ENCODE measurements around the gene RASA4B.
"Not testable (repeated sequence)": the region's sequence is repeated elsewhere in the genome, so short reads cannot be mapped to it uniquely, and the experiment has no call there.

The RASA4B gene

GRCh38 chr7:102474116-102474515 lies 43.5 kb downstream of the RASA4B start:
- DNase-seq (ENCODE audit: low read depth in 1 of 2, low spot score in 1 of 2): not testable (repeated sequence)

GRCh38 chr7:102473271-102473991 lies 44.1 kb downstream of the RASA4B start:
- no peak for DNase-seq (ENCODE audit: low read depth in 1 of 2, low spot score in 1 of 2)

- no peak for DNase-seq (ENCODE audit: low read depth in 1 of 2, low spot score in 1 of 2)
Observed at GRCh38 chr7:102472126-102473041, 45.2 kb downstream of the RASA4B start.

- no peak for DNase-seq (ENCODE audit: low read depth in 1 of 2, low spot score in 1 of 2)
Observed at GRCh38 chr7:102471791-102472125, 45.8 kb downstream of the RASA4B start.

- no peak for DNase-seq (ENCODE audit: low read depth in 1 of 2, low spot score in 1 of 2)
Observed at GRCh38 chr7:102469972-102470825, 47.4 kb downstream of the RASA4B start.

GRCh38 chr7:102469351-102469971 lies 48.1 kb downstream of the RASA4B start:
- DNase-seq (ENCODE audit: low read depth in 1 of 2, low spot score in 1 of 2): no peak

- no peak for DNase-seq (ENCODE audit: low read depth in 1 of 2, low spot score in 1 of 2)
Observed at GRCh38 chr7:102468478-102469350, 48.9 kb downstream of the RASA4B start.

GRCh38 chr7:102467581-102468477 lies 49.7 kb downstream of the RASA4B start:
- DNase-seq (ENCODE audit: low read depth in 1 of 2, low spot score in 1 of 2): no peak

GRCh38 chr7:102466097-102466496 lies 51.5 kb downstream of the RASA4B start:
- DNase-seq (ENCODE audit: low read depth in 1 of 2, low spot score in 1 of 2): no peak

- DNase-seq (ENCODE audit: low read depth in 1 of 2, low spot score in 1 of 2): peak; percentile 90 to 96
Observed at GRCh38 chr7:102464577-102465280, 52.8 kb downstream of the RASA4B start, which contains the start of the genes ALKBH4 and LRWD1. TSS of gene ALKBH4 (minus strand) at chr7:102464863. CDS start at chr7:102464836, 27 bp downstream. TSS of gene LRWD1 (plus strand) at chr7:102464984. CDS start at chr7:102465081, 97 bp downstream.

- DNase-seq (ENCODE audit: low read depth in 1 of 2, low spot score in 1 of 2): no peak
Observed at GRCh38 chr7:102463841-102464576, 53.6 kb downstream of the RASA4B start.

GRCh38 chr7:102460467-102460866 lies 57.1 kb downstream of the RASA4B start:
- no peak for DNase-seq (ENCODE audit: low read depth in 1 of 2, low spot score in 1 of 2)

- no peak for DNase-seq (ENCODE audit: low read depth in 1 of 2, low spot score in 1 of 2)
Observed at GRCh38 chr7:102459221-102459844, 58.2 kb downstream of the RASA4B start.

GRCh38 chr7:102457352-102457924 lies 60.1 kb downstream of the RASA4B start:
- no peak for DNase-seq (ENCODE audit: low read depth in 1 of 2, low spot score in 1 of 2)

- DNase-seq (ENCODE audit: low read depth in 1 of 2, low spot score in 1 of 2): no peak
Observed at GRCh38 chr7:102456327-102456726, 61.2 kb downstream of the RASA4B start.

- no peak for DNase-seq (ENCODE audit: low read depth in 1 of 2, low spot score in 1 of 2)
Observed at GRCh38 chr7:102455596-102455995, 62.0 kb downstream of the RASA4B start.

- DNase-seq (ENCODE audit: low read depth in 1 of 2, low spot score in 1 of 2): not testable (repeated sequence)
Observed at GRCh38 chr7:102454932-102455331, 62.6 kb downstream of the RASA4B start.
